GM19025 (cell line): ENCODE measurements around the gene ERN1.

Experiments
- ATAC-seq: cut with Tn5 transposase; IDR thresholded peaks from one replicate; pipeline ENCODE4 v1.9.1; 2021; ENCODE audit warnings: mild to moderate bottlenecking, low read depth, moderate library complexity; ENCODE audit not compliant: unreplicated experiment

ERN1 gene

DNA sequence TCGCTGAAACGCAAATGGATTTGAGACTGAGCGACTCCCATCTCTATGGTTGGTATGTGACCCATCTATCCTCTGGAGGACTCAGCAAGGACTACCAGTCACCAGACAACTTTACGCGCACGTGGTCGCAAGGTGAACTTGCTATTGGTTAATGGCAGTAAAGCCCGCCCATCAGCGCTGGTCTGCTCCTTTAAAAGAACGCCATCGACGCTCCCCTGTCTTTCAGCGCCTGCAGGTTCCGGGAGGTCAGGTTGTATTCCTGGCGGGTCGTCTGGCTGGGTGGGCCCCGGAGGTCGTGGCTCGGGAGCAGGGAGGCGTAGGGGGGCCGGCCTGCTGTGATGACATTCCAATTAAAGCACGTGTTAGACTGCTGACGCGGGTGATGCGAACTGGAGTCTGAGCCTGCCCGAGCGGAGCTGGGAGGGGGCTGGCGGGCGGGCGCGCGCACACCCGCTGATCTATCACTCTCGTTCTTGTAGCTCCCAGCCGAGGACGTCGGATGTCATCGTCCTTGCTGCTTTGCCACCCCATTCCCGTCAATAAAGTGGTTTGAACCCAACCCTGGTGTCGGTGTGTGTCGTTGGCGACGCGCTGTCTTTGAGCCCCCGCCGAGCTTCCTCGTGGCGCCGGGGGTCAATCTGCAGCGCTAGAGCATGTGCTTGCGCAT, 15.9 kb upstream of the ERN1 start:
- ATAC-seq, result peak; percentile 92

DNA sequence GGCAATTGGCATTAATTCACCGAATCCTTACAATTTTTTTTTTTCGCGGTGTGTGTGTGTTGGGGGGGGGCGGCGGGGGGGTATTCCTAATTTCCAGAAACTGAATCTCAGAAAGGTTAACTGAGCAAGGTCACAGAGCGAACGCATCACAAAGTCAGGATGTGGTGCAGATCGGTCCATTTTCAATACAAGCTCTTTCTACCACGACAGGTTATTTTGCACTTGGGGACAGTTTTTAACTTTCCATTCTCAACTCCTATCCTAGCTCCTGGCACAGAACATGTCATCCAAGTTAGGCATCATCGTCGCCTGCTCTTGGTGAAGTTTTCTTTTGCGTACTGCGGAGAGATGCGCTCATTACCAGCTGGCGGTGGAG, 15.4 kb upstream of the ERN1 start:
- peak; percentile 4 for ATAC-seq

DNA sequence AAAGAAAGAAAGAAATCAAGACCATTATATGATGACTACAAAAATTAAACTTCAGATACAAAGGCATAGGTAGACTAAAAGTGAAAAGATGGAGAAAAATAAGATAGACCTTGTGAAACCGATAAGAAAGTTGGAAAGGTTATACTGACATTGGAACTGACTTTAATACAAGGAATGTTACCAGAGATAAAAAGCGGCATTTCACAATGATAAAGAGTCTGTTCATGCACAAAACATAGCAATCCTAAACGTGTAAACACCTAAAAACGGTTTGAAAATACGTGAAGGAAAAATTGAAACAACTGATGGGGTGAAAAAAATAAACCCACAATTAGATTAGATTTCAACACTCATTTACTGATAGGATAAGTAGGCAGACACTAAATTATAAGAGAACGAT, 9.6 kb upstream of the ERN1 start:
- ATAC-seq, result no peak

DNA sequence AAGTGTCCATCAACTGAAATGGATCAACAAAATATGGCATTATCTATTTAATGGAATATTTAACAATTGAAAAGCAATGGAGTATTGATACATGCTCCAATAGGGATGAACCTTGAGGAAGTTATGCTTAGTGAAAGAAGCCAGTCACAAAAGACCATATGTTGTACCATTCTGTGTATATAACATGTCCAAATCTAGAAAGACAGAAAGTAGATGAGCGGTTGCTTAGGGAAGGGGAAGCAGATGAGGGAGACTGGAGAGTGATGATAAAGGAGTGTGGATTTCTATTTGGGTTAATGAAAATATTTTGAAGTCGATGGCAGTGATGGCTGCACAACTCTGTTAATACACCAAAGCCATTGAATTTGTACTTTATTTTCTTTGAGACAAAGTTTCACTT, 8.5 kb upstream of the ERN1 start:
- no peak for ATAC-seq

DNA sequence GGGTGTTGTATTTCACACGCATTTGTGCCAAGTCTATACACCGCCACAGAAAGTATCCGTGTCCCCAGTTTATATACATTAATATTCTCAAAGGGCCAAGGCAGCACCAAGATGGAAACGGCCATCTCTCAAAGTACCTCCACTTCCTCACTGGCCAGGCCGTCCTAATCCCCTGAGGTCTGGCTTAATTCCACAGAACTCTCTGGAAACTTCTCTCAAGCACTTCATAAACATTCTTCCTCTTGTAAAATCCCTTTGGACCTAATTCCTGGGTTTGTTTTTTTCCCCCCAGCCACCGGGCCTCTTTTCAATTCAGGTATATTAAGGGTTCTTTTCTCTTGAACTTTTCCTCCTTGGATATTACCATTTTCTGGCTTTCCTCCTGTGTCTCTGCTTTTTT, 5.1 kb upstream of the ERN1 start:
- ATAC-seq, result no peak

DNA sequence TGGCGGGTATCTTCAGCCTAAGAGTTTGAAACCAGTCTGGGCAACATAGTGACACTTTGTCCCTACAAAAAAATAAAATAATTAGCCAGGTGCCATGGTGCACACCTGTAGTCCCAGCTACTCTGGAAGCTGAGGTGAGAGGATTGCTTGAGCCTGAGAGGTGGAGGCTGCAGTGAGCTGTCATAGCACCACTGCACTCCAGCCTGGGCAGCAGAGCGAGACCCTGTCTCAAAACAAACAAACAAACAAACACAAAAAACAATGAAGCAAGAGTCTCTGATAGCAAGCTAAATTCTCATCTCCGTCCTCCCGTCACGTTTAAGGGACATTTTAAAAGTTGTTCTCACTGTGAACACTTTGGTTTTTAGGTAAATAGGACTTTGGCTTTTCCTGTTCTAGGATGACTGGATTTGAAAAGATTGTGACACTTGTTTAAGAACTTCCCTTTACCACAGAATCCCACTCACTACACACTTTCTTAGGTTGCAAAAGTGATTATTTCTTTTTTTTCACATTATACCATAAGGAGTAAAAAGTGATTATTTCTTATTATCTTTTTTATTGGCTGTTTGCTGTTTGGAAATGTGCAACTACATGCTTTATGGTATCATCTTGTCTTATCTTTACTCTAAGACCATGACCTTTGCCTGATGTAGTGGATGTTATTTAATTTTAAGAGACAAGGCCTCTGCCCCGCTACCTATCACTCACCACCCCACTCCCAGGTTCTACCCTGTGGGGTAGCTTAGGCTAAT, 4.4 kb upstream of the ERN1 start:
- no peak for ATAC-seq

DNA sequence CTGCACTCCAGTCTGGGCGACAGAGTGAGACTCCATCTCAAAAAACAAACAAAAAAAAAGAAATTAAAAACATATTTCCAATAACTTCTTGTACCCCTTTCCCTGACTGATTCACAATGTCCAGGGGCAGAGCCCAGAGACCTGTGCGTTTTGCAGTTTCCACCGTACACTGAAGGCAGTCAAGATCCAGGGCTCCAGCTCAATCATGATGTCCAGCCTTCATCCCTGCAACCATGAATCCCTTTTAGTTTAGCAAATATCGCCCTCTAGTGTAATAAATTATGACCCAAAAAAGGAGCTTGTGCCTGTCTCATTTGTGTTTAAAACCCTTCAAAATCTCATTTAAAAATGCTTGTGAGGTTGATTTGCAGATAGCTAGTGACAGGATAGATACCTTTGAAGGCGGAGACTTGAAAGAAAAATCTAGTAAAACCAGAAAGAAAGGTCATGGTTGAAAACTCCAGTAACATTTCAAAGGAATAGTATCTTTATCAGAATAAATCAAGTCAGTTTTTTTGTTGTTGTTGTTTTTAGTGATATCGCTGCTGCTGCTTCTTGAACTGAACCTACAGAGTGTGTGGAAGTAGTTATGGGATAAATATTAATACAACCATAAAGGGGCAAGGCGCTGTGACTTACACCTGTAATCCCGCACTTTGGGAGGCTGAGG, 3.7 kb upstream of the ERN1 start:
- ATAC-seq, result no peak

DNA sequence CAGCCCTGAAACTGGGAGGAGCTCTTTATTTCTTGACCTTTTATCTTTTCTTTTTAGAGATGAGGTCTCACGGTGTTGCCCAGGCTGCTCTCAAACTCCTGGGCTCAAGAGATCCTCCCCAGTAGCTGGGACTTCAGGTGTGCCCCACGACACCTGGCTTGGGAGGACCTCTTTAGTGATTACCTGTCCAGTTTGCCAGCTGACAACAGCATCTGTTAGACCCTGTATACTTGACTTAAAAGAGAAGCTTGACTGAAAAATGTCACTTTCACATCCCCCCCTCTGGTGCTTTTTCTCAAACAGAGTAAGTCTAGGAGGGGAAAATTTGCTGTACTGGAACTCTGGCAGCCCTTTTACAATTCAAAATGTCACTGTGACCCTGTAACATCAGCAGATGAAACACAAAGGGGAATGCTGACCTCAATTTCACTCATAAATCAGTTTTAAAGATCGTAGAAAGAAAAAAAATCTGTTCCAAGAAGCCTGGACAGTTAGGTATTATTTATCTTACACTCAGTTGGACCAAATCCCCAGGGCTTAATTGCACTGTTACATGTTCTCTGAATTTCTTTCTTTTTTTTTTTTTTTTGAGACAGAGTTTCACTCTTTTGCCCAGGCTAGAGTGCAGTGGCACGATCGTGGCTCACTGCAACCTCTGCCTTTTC, 1.8 kb upstream of the ERN1 start:
- ATAC-seq, result no peak

DNA sequence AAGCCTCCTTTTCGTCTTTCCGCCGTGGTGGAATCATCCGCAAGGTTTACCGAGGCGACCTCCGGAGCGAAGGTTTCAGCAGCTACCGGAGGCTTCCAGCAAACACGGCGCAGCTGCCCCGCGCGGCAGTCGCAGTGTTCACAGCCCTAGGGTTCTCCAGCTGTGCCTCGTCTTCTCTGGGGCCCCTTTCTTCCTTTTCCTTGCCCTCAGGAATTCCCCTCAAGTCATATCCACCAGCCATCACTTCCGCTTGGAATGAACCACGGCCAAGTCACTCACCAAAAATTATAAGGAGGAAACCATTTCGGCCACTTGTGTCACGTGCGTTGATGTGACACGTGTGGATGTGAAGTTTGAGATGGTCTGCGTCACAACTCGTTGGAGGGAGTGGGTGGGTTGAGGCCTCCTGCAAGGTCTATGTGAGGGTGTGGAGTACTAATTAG, 636 bp upstream of the ERN1 start:
- peak; percentile 12 for ATAC-seq

DNA sequence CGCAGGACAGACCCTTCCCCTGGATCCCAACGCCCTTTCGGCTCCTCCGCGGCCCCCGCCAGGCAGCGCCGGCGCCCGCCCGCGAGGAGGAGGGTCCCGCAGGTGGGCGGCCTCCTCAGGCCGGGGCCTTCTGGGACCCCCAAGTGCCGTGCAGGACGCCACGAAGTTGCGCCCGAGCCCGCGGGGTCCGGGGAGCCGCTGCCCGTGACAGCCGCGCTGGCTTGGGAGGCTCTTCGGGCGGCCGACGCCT, 504 bp downstream of the ERN1 start:
- no peak for ATAC-seq

DNA sequence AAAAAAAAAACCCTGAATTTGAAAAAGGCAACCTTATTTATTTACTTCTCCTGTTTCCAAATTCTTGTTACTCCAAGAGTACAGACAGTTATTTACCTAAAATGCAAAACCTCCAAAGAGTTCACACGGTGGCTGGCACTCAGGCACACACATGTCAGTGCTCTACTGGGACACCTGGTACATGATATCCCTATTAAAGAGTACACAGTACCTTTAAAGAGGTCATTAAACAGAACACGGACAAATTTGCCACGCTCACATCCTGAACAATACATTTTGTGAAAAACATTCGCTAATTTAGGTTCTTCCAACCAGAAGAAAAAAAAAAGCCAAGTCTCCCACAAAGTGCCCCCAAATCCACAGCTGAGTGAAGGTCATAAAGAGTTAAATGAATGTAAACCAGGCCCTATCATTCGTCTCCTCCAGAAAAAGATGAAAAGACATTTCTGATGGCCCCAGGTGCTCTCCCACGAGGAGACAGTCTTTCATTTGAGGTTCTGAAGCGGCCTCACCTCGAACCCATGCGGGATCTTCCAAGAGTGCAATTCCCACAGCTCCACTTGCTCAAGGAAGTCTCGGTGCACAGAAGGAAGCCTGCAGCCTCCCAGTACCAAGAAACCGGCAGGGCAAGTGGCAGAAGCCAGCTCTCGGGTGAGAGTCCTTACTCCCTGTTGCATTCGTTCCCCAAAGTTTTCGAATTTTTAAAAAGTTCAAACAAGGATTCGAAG, 993 bp downstream of the ERN1 start:
- no peak for ATAC-seq

DNA sequence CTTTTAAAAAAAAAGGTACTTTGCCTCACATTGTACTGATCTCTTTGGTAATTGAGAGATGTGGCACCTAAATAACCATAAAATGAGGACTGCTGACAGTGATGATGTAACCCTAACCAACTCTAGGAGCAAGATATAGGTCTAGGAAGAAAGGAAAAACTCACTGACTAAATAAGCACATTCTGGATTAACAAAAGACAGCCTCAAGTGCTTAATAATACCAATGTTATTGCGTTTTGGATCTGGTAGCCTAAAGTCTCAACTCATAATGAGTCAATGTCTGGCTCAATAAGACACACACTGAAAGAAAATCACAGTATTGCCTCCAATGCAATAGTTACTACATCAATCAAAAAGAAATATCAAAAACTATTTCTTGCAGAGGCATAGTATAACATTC, 3.0 kb downstream of the ERN1 start:
- no peak for ATAC-seq

DNA sequence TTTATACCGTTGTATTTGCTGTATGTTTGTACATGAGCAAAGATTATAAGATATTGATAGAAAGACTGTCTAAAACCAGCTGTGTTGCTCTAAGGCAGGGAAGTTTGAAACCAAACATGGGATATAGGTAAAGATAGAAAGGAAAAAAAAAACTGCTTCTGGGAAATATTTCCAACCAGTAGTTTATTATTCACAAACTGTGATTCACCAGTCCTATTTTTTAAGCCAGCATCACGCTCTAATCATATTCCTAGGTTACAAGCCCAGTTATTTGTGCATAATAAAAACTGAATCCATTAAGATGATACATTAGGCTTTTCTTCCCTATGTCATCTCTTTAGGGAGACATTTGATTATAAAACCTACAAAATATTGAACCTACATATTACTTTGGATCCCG, 4.0 kb downstream of the ERN1 start:
- no peak for ATAC-seq

DNA sequence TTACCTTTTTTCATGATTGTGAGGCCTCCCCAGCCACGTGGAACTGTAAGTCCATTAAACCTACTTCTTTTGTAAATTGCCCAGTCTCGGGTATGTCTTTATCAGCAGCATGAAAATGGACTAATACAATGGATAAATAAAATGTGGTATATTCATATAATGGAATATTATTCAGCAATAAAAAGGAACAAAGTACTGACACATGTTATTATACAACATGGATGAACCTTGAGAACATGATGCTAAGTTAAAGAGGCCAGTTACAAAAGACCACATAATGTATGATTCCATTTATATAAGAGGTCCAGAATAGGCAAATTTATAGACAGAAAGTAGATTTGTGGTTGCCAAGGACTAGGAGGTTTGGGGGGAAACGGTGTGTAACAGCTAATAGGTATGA, 5.3 kb downstream of the ERN1 start:
- no peak for ATAC-seq

DNA sequence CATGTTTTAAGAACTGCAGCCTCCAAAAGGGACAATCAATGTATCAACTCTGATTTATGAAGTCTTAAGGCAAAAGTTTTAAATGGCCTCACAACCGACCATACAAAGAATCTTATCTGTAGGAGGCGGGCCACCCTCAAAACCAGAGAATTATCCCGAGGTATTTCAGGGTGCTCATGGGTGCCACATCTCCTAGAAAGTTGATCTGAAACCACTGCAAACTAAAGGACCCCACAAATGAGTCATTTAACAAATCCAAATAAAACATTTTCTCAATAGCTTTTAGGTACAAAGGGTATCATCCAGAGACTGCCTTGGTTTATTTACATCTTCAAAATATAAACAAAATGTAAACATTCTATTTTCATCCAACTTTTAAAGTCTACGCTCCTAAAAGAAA, 6.8 kb downstream of the ERN1 start:
- ATAC-seq, result no peak

DNA sequence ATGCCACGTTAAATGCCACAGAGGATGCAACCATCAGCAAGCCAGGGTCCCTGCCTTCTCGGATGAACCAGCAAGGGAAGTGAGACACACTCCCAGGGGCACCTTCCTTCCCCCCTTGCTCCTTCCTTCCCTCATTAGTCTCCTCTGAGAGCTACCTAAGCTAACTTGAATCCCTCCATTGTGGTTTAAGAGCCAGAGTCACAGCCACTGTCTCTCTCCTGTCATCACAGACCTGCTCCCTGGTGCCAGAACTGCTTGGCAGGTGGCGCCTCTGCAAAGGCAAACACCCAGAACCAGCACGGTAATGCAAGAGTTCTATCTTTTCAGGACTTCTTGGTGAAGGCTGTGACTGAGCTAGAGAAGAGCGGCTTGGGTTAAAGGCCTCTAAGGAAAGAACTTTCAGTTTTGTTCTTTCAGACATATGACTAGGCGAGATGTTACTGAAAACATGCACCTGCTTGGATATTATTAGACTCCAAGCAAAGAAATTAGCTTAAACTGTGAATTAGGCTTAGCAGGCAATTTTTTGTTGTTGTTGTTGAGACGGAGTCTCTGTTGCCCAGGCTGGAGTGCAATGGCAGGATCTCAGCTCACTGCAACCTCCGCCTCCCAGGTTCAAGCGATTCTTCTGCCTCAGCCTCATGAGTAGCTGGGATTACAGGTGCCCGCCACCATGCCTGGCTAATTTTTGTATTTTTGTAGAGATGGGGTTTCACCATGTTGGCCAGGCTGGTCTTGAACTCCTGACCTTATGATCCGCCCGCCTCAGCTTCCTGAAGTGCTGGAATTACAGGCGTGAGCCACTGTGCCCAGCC, 8.8 kb downstream of the ERN1 start:
- ATAC-seq, result peak; percentile 88

DNA sequence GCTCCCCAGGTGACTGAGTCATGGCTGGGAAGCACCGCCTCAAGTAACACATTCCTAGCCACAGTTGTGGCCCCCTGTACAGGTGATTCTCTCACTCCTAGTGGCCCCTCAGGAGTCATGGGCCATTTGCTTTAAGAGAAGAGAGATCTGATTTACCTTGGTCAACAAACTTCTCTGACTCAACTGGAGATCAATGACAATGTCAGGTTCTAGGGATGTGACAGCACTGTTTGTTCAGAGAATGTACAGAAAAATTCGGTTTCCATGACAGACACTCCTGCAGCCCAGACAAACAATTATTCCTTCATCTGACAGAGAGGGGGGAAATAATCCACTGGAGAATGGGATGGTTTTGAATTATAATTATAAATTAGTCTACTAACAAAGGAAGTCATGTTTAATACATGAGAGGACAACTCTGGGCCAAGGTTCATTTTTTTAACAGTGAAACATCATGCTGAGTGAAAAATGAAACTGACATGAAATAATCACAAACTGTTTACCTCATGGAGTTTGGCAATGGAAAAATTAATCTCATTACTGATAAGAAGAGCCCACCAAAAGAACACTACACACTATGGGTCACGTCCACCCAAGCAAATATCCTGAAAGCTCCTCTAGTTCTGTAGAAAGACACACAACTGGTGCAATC, 9.7 kb downstream of the ERN1 start:
- ATAC-seq, result no peak

DNA sequence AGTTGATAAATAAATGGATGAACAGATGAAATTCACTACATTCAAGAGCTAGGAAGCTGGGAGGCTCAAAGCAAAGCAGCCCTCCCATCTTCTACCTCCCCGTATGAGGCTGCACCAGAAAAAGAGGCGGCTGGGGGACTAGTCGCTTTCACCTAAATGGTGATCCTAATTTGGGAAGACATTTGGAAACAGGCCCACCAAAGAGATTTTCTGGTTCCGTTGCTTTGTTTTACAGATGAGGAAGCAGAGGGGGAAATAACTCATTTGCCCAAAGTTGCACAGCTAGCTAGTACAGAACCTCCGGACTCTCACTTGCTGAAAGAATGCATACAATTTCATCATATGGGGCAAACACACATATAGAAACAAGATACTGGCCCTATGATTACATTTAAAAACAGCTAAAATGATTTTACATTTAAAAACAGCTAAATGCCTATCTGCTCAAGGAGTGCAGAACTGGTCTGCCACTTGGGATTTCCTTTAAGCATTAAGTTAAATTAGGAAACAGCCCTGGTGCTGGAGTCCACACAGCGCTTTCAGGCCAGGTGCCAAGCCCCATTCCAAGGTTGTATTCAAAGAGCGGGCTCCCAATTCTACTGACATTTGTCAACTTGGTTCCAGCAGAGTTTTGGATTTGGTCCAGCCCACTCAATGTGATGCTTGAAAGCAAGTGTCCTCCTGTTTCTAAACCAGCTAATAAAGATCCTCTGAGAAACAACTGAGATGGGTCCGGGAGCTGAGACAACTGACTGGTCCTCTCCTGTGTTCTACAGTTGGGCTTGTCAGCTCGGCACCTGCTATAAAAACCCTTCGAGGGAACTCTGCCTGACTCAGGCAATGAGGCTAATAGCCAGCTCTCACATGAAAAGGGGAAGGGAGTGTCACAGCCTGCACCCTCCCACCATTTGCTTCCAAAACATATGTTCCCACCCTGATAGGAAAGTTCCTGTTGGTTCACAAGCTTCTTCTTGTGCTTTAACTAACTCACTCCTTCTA, 11.7 kb downstream of the ERN1 start:
- ATAC-seq, result no peak
